Activated CD8-positive, alpha-beta memory T cell treated with anti-CD3 and anti-CD28 coated beads, Interleukin-2, amount 50 U/mL, for 1 hour (primary cell): ENCODE results near the gene FN1.
"Not testable (repeated sequence)": the region's sequence is repeated elsewhere in the genome, so short reads cannot be mapped to it uniquely, and the experiment has no call there.

ENCODE experiments used
- DNase-seq: peaks from one replicate; pipeline ENCODE4 v3.0.0-alpha.2; 2020; ENCODE audit errors: extremely low read depth

FN1 gene

GRCh38 chr2:215422676-215423075 is 13.2 kb downstream of the FN1 start:
- no peak for DNase-seq

GRCh38 chr2:215421859-215422461 is 13.9 kb downstream of the FN1 start:
- DNase-seq = no peak

- DNase-seq = no peak
These were observed 15.4 kb downstream of the FN1 start for GRCh38 chr2:215420471-215420935.

DNA sequence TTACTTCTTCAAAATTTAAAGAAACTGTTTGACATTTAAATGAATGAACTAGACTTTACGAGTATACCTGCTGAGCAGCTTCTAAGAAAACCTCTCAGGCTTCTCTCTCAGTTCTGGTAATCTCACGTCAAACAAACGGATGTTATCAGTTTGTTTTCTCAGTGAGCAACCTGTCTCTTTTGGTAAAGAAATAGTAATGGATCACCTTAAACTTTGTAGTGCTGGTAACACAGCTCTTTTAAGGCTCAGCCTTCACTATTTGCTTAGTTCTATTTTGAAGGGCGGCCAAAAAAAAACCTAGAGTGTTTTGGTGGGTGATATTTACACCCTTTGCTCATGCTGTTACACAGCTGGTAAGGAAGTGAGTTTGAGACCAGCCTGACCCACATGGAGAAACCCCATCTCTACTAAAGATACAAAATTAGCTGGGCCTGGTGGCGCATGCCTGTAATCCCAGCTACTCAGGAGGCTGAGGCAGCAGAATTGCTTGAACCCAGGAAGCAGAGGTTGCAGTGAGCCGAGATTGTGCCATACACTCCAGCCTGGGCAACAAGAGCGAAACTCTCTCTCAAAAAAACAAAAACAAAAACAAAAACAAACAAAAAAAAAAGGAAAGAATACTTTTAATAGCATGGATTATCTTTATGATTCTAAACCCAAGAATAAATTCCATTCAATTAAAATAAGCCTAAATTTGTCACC is 15.9 kb downstream of the FN1 start:
- DNase-seq = no peak

DNA sequence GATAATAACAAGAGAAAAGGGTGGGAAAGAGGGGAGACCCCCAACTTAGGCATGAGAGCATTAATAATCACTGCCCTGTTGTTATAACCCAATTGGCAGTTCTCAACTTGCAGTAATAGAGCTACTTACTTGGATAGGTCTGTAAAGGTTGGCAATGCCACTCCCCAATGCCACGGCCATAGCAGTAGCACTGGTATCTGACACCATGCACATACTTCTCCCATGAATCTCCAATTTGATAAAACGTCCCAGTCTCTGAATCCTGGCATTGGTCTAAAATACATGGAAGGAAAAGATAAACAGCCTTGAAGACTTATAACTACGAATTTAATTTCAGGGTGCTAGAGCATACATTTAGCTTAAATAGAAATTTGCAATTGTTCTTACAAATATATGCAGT is 16.8 kb downstream of the FN1 start:
- no peak for DNase-seq

DNA sequence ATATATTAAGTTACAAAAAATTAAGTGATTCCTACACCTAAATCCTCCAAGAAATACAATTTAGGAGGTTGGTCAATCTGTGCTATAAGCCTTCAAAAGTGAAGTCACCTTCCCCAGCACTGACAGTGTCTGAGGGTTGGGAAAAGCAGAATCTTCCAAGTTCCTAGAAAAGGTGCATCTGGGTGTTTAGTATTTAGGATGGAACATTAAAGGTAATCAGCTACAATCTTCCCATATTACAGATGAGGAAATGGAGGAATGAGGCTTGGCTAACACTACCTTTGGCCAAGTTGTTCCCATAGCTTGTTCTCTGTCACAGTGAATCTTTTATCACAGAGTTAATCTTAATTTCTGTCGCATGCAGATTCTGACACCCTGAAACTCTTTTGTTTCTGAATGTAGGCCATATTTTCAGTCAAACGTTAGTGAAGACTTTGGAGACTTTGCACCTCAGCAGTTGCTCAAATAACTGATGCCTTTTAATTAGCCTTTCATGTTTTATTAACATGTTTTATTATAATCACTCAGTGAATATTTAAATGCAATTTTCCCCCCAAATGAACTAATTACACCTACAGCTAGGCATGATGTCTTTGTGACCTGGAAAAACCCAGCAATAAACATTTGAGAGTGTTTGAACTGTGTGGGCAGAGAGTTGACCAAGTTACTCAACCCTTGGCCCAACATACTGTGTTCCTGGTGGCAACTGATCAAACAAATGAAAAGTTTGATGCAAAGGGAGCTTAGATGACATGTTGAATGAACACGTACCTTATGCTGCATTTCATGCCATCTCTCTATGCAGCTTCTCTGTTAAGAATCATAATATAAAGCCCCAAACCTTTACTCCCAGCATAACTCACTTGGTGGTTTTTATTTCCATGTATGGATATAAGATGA is 17.6 kb downstream of the FN1 start:
- DNase-seq = no peak

DNA sequence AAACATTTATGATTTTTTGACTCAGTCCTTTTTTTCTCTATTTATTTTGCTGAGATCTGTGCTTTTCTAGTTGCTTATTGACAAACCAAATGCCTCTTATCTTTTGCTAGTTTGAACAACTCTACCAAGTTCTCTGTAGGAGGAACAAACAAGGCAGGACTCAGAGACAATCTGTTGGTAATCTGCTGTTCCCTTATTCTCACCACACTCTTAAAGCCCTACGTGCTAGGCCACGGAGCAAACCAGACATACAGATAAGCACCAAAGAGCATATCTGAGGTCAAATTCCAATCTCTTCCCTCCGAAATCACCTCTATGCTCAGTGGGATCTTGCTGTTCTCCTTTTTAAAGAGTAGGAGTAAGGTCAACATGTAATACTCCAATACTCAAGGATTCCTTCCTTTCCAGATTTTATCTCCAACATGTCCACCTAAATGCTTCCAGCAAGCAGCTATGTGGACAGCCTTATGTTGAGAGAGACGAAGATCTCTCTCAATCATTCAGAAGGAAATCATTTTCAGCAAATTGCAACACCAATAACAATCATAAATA is 18.4 kb downstream of the FN1 start:
- DNase-seq = no peak

- no peak for DNase-seq
These were observed 19.2 kb downstream of the FN1 start for GRCh38 chr2:215416656-215417055.

- DNase-seq = no peak
These were observed 19.9 kb downstream of the FN1 start for GRCh38 chr2:215415820-215416577.

DNA sequence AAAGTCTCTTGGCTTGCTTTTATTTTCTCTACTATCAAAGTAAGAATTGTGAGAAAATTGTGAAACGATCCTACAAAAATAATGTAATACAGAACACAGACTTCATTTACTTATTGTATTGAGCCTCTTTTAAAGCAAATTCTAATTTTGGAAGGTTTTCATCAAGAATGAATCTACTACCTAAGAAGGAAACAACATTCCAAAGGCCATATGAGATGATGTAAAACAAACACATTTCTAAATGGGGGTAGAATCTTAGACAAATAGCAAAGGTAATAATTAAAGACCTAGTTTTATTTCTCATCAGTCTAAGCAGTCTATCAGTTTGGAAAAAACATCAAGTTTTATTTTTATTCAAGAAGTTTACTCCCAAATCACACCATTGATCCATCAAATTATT is 20.6 kb downstream of the FN1 start:
- no peak for DNase-seq

GRCh38 chr2:215414674-215415073 is 21.2 kb downstream of the FN1 start:
- no peak for DNase-seq

DNA sequence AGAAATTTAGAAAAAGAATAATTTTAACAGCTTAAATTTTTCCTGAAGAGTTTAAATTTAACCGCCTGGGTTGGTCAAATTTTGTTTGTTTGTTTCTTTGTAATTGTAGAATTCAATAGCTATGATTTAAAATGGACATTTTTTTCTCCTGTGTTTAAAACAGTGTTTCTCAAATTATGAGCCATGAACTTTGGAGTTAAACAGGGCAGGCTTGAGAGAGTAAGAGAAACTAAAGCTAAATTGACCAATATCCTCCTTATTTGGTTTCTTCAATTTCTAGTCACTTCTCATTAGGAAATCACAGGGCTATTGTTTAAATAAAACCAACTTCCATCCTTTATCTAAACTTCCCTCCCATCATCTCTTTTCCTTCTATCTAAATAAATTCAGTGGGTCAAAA is 21.9 kb downstream of the FN1 start:
- DNase-seq = no peak

DNA sequence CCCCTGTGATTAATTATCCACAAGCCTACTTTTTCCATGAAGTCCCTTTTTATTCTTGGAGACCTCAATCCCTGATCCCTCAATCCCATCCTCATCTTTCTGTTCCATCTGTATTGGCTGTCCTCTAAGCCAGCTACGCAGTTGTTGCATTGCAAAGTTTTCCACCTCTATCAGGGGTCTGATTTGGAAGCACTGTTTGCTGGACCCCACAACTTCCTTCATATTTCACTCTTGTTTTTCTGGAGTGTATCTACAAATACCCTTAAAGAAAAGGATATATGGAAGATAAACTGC is 22.4 kb downstream of the FN1 start:
- no peak for DNase-seq

DNA sequence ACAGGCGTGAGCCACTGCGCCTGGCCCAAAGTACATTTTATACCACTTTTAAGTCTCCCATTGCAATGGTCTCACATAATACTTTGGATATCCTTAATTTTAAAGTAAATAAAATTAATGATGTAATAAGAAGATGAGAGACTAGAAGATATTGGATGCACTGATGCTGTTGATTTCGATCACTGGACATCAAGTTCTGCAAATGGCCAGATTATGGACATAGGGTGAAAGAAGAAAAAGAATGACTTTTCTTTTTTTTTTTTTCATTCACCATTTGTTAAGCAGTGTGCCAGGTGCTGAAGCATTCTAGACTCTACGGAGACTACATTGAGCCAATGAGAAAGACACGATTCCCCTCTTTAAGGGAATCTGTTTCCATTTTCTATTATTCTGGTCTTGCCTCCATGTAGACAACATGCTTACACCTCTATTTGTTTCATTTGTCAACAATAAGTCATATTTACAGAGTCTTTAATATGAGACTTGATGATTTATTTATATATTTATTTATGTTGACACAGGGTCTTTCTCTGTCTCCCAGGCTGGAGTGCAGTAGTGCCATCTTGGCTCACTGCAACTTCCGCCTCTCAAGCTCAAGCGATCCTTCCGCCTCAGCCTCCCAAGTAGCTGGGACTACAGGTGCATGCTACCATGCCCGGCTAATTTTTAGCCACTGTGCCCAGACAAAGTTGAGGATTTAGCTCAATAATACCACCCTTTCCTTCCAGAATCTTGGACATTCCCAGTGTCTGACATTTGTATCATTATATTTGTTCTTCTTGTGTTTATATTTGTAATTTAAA is 23.7 kb downstream of the FN1 start:
- no peak for DNase-seq

- no peak for DNase-seq
These were observed 25.0 kb downstream of the FN1 start for GRCh38 chr2:215410932-215411285.

DNA sequence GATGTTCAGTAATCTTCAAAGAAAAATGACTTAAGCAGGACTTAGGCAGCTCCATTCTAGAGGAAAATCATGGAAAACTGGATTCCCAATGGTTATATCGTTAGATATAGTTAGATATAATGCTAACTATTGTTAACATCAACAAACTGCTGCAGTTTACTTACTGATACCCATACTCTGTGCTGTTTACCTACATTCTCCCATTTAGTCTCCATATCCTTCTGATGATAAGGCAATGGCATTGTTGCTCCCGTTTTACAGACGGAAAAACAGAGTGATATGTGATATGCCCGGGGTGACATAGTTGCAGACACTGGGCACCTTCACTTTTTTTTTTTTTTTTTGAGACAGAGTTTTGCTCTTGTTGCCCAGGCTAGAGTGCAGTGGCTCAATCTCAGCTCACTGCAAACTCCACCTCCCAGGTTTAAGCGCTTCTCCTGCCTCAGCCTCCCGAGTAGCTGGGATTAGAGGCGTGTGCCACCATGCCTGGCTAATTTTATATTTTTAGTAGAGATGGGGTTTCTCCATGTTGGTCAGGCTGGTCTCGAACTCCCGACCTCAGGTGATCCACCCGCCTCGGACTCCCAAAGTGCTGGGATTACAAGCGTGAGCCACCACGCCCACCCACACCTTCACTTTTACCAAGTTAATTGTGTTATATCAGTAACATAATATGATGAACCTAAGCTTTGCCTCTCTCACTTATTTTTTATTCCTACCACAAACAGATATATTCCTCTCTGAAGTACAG is 25.5 kb downstream of the FN1 start:
- not testable (repeated sequence) for DNase-seq

DNA sequence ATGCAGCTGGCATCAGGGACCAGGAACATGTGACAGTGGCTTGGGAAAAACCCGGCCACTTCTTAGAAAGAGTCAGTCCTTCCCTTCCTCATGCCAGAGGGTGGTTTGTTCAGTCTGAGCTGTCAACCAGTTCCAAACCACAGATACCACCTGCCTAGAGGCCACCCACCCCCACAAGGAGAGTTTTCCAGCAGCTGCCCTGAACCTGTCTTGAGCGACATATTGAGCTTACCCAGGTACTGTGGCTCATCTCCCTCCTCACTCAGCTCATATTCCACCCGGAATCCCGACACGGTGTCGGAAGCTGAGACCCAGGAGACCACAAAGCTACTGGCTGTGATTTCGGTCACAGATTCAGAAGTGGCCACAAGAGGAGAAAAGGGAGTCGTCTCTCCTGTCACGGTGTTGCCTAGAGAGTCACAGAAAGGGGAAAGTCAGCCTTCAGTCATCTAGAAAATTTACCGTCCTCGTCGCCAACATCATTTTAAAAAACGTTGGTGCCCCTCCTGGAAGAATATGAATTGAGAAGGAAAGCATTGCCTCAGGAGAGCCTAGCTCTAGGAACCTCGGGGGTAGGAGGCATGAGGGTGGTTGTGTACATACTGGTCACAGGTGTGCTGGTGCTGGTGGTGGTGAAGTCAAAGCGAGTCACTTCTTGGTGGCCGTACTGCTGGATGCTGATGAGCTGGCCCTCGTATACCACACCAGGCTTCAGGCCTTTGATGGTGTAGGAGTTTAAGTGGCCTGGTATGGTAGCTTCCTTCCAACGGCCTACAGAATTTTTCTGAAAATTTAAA is 26.3 kb downstream of the FN1 start:
- DNase-seq = no peak

DNA sequence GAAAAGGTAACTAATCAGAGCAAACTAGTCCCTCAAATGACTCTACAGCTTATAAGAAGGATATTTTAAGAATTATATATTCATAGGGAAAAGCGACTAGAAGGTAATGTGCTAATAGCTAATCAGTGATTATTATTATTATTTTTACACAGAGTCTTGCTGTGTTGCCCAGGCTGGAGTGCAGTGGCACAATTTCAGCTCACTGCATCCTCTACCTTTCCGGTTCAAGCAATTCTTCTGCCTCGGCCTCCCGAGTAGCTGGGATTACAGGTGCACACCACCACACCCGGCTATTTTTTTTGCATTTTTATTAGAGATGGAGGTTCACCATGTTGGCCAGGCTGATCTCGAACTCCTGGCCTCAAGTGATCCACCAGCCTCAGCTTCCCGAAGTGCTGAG is 27.4 kb downstream of the FN1 start:
- DNase-seq = not testable (repeated sequence)

DNA sequence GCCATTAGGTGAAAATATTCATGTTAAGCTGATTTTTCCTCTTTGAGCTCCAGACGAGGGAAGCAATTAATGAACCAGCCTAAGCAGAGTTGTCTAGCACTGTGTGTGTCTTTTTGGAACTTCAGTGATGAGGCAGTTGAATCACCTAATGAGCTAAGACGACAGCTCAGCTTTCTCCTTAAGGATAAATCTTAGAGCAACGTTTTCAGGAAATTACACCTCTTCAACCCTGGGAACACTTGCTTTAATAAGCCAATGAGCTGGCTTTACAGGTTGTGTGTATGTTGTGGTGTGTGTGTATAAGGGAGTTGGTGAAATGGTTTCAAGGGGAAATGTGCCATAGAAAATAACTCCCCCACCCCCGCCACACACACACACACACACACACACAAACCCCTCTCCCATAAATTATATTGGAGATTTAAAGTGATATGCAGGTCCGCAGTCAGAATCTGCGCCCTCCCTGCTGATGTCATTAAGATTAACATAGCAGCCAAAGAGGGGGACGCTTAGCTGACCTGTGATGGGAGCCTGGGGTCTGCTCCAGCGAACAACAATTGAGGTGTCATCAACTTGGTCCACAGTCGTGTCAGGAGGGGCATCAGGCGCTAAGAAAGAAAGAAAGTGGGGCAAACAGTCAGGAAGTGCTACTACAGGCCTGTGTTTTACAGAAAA is 28.1 kb downstream of the FN1 start:
- DNase-seq = no peak
